H1 (cell line): ENCODE data around the gene MYG1. TPM values are rescaled to one million over a fixed set of nuclear protein-coding genes. Genes with fewer than 3 reads are reported as not detected.

Experiments used
- CTCF ChIA-PET: fragments of 300-600 bp; sonication (Branson Sonifier 250); formaldehyde crosslinking; loops from one replicate; lab custom pipeline; 2021; ENCODE audit not compliant: partially characterized antibody; lab: Charles Lee
- POLR2A ChIA-PET: fragments of 300-600 bp; sonication (Branson Sonifier 250); formaldehyde crosslinking; loops from one replicate; lab custom pipeline; 2021; ENCODE audit warnings: inconsistent platforms; ENCODE audit not compliant: partially characterized antibody; lab: Charles Lee
- DNase-seq, 2 experiments: peaks; one replicate each; pipeline versions ENCODE4 v3.0.0 to v3.0.0-alpha.2; 2010 to 2022; ENCODE audit warnings: low spot score in 2 of 2, low read depth in 1 of 2, mixed read lengths in 1 of 2
- FAIRE-seq: peaks from 2 replicates; lab custom pipeline; 2011; peaks lifted over from hg19 to GRCh38; lab: Jason Lieb, UNC
- H2AFZ ChIP-seq: 2 replicates; pipeline ENCODE4 v1.8.1; 2012; ENCODE audit warnings: low read length, inconsistent platforms
- H2AK5ac ChIP-seq: 2 replicates; pipeline ENCODE4 v1.6.1; 2013; ENCODE audit warnings: low read depth, low read length
- H2BK120ac ChIP-seq: replicated peaks from 2 replicates; pipeline ENCODE3; 2013; ENCODE audit warnings: low read depth, low read length, inconsistent platforms
- H2BK12ac ChIP-seq: 2 replicates; pipeline ENCODE4 v1.6.1; 2013; ENCODE audit warnings: low read depth, low read length
- H2BK15ac ChIP-seq: 2 replicates; pipeline ENCODE4 v1.6.1; 2013; ENCODE audit warnings: low read length
- H2BK20ac ChIP-seq: 2 replicates; pipeline ENCODE4 v1.6.1; 2013; ENCODE audit warnings: low read length
- H2BK5ac ChIP-seq: 2 replicates; pipeline ENCODE4 v1.6.1; 2013; ENCODE audit warnings: low read depth, low read length
- H3K14ac ChIP-seq: 2 replicates; pipeline ENCODE4 v1.6.1; 2013; ENCODE audit warnings: inconsistent platforms; ENCODE audit not compliant: insufficient read length
- H3K18ac ChIP-seq: 2 replicates; pipeline ENCODE4 v1.6.1; 2013; ENCODE audit warnings: low read length; ENCODE audit errors: extremely low read depth
- H3K23ac ChIP-seq: 2 replicates; pipeline ENCODE4 v1.6.1; 2013; ENCODE audit warnings: inconsistent platforms; ENCODE audit not compliant: insufficient read length
- H3K23me2 ChIP-seq: 2 replicates; pipeline ENCODE4 v1.6.1; 2013; ENCODE audit warnings: low read depth, low read length
- H3K27ac ChIP-seq: 2 replicates; pipeline ENCODE4 v1.6.1; 2011; ENCODE audit warnings: low read depth, low read length, inconsistent platforms
- H3K27me3 ChIP-seq, 4 experiments: replicated peaks in 1 of 4; 1 replicate in 1 of 4; 2 replicates in 3 of 4; pipeline versions ENCODE4 v1.6.1 to v1.8.1; 2011 to 2013; ENCODE audit warnings: low read length in 3 of 4, mild to moderate bottlenecking in 3 of 4, inconsistent platforms in 2 of 4, mixed read lengths in 2 of 4, moderate library complexity in 1 of 4; ENCODE audit not compliant: control insufficient read depth in 3 of 4, insufficient read depth in 3 of 4; ENCODE audit errors: extremely low read depth in 1 of 4
- H3K36me3 ChIP-seq, 4 experiments: 2 replicates each; pipeline versions ENCODE4 v1.6.1 to v1.8.1; 2011 to 2013; ENCODE audit warnings: mild to moderate bottlenecking in 4 of 4, low read length in 3 of 4, moderate library complexity in 2 of 4, control low read depth in 1 of 4, inconsistent platforms in 1 of 4; ENCODE audit not compliant: insufficient read depth in 4 of 4, control insufficient read depth in 2 of 4
- H3K4ac ChIP-seq: replicated peaks from 2 replicates; pipeline ENCODE3; 2013; ENCODE audit warnings: low read length, low read depth, mixed read lengths, inconsistent platforms; ENCODE audit not compliant: insufficient read length
- H3K4me1 ChIP-seq, 4 experiments: replicated peaks in 1 of 4; 1 replicate in 1 of 4; 2 replicates in 3 of 4; pipeline versions ENCODE4 v1.6.1 to v1.8.1; 2011 to 2013; ENCODE audit warnings: low read length in 3 of 4, inconsistent platforms in 2 of 4, mixed read lengths in 1 of 4; ENCODE audit not compliant: insufficient read depth in 4 of 4, control insufficient read depth in 3 of 4
- H3K4me2 ChIP-seq, 2 experiments: 2 replicates each; pipeline versions ENCODE4 v1.6.1 to v1.8.1; 2011 to 2013; ENCODE audit warnings: low read depth in 2 of 2, low read length in 2 of 2, control low read depth in 1 of 2, inconsistent platforms in 1 of 2, mild to moderate bottlenecking in 1 of 2; ENCODE audit not compliant: insufficient read depth in 1 of 2
- H3K4me3 ChIP-seq, 4 experiments: fragments of 200-600, 300-600 bp in 1 of 4; sonication (generic), shearing (Covaris generic), sonication (Bioruptor Twin) in 1 of 4; 2 replicates each; pipeline versions ENCODE4 v1.5.1 to v1.8.1; 2011 to 2016; ENCODE audit warnings: low read length in 4 of 4, low read depth in 3 of 4, control low read depth in 2 of 4, inconsistent platforms in 2 of 4, mild to moderate bottlenecking in 2 of 4, mixed read lengths in 1 of 4, moderate library complexity in 1 of 4; ENCODE audit not compliant: insufficient read depth in 2 of 4; ENCODE audit errors: extremely low read depth in 1 of 4
- H3K56ac ChIP-seq: replicated peaks from 2 replicates; pipeline ENCODE3; 2013; ENCODE audit warnings: low read depth, mild to moderate bottlenecking, mixed read lengths, low read length, inconsistent platforms; ENCODE audit not compliant: insufficient read length
- H3K79me1 ChIP-seq: 2 replicates; pipeline ENCODE4 v1.6.1; 2013; ENCODE audit warnings: low read depth, low read length, control low read depth
- H3K79me2 ChIP-seq, 2 experiments: 2 replicates each; pipeline versions ENCODE4 v1.6.1 to v1.8.1; 2012 to 2013; ENCODE audit warnings: low read length in 2 of 2, mild to moderate bottlenecking in 2 of 2, inconsistent platforms in 1 of 2; ENCODE audit not compliant: insufficient read depth in 2 of 2, control insufficient read depth in 1 of 2
- H3K9ac ChIP-seq, 4 experiments: replicated peaks in 1 of 4; 1 replicate in 1 of 4; 2 replicates in 3 of 4; pipeline versions ENCODE4 v1.6.1 to v1.8.1; 2011 to 2013; ENCODE audit warnings: low read depth in 3 of 4, low read length in 3 of 4, control low read depth in 2 of 4, mild to moderate bottlenecking in 2 of 4, moderate library complexity in 2 of 4, inconsistent platforms in 1 of 4; ENCODE audit errors: extremely low read depth in 1 of 4
- H3K9me3 ChIP-seq, 2 experiments: 2 replicates each; pipeline versions ENCODE4 v1.6.1 to v1.8.1; 2012 to 2013; ENCODE audit warnings: mild to moderate bottlenecking in 2 of 2, moderate library complexity in 2 of 2, control low read depth in 1 of 2, inconsistent platforms in 1 of 2, low read depth in 1 of 2, low read length in 1 of 2, mixed read lengths in 1 of 2; ENCODE audit not compliant: insufficient read depth in 2 of 2
- H4K20me1 ChIP-seq, 2 experiments: replicated peaks in 1 of 2; 2 replicates each; pipeline versions ENCODE3 to v1.8.1; 2011 to 2013; ENCODE audit warnings: inconsistent platforms in 2 of 2, low read length in 2 of 2, mild to moderate bottlenecking in 1 of 2; ENCODE audit not compliant: insufficient read depth in 2 of 2, control insufficient read depth in 1 of 2
- H4K5ac ChIP-seq: 2 replicates; pipeline ENCODE4 v1.6.1; 2013; ENCODE audit warnings: low read length, low read depth, mixed read lengths, inconsistent platforms; ENCODE audit not compliant: insufficient read length
- H4K8ac ChIP-seq: 2 replicates; pipeline ENCODE4 v1.8.0; 2013; ENCODE audit warnings: mild to moderate bottlenecking, moderate library complexity, low read length, inconsistent platforms; ENCODE audit not compliant: insufficient read depth; ENCODE audit errors: extremely low read depth
- H4K91ac ChIP-seq: replicated peaks from 2 replicates; pipeline ENCODE3; 2013; ENCODE audit warnings: low read length, mixed read lengths, inconsistent platforms; ENCODE audit not compliant: insufficient read length
- ATF2 ChIP-seq: IDR thresholded peaks from 2 replicates; pipeline ENCODE4 v1.6.1; 2012; ENCODE audit warnings: low read length, inconsistent platforms
- ATF3 ChIP-seq: IDR thresholded peaks from 2 replicates; pipeline ENCODE4 v1.6.1; 2011; ENCODE audit warnings: low read depth, mild to moderate bottlenecking, low read length; ENCODE audit not compliant: insufficient read depth
- CTCF ChIP-seq, 3 experiments: IDR thresholded peaks; 1 replicate in 2 of 3; 2 replicates in 1 of 3; pipeline versions ENCODE4 v1.5.1 to v1.6.1; 2011; ENCODE audit warnings: low read length in 3 of 3, mild to moderate bottlenecking in 3 of 3, inconsistent platforms in 2 of 3, low read depth in 1 of 3, moderate library complexity in 1 of 3; ENCODE audit not compliant: insufficient read depth in 1 of 3; ENCODE audit errors: control extremely low read depth in 1 of 3
- NANOG ChIP-seq: IDR thresholded peaks from 2 replicates; pipeline ENCODE4 v1.6.1; 2011; ENCODE audit warnings: low read length, low read depth, mild to moderate bottlenecking, inconsistent platforms; ENCODE audit not compliant: insufficient read depth, poor library complexity, severe bottlenecking
- SAP30 ChIP-seq: fragments of 300-600 bp; sonication (generic); IDR thresholded peaks from 2 replicates; pipeline ENCODE4 v1.7.1; 2012; ENCODE audit warnings: low read length, moderate library complexity, mild to moderate bottlenecking, inconsistent platforms; ENCODE audit not compliant: insufficient read depth, insufficient replicate concordance
- SIRT6 ChIP-seq: IDR thresholded peaks from one replicate; pipeline ENCODE4 v1.7.1; 2012; ENCODE audit warnings: low read length, inconsistent platforms
- SP1 ChIP-seq: IDR thresholded peaks from 2 replicates; pipeline ENCODE4 v1.6.1; 2011; ENCODE audit warnings: low read depth, low read length
- ZNF274 ChIP-seq: IDR thresholded peaks from 2 replicates; pipeline ENCODE4 v1.7.0; 2012; ENCODE audit warnings: low read length, borderline replicate concordance; ENCODE audit errors: extremely low read depth
- WGBS, 2 experiments: shearing (Covaris generic) in 1 of 2; methylation state at CpG; one replicate each; pipeline versions ENCODE4 v1.1.6 to v1.1.7; 2013 to 2015; ENCODE audit warnings: low lambda C conversion rate in 2 of 2, mixed read lengths in 2 of 2, inconsistent platforms in 1 of 2, low coverage in 1 of 2, missing lambda C conversion rate in 1 of 2; ENCODE audit not compliant: insufficient replicate concordance in 2 of 2, insufficient coverage in 1 of 2, insufficient read length in 1 of 2; ENCODE audit errors: extremely low coverage in 1 of 2, missing lambda C conversion rate in 1 of 2; 5-methylcytosine and 5-hydroxymethylcytosine counted together
- polyA plus RNA-seq, 7 experiments: library from polyadenylated mRNA; depleted of rRNA in 3 of 7; stranded (reverse) in 5 of 7; unstranded in 2 of 7; fragments of >200 nt in 5 of 7; fragments of 200-250 nt in 2 of 7; gene quantifications; 1 replicate in 5 of 7; 2 replicates in 1 of 7; 4 replicates in 1 of 7; pipeline versions ENCODE4 v1.2.1 to v1.2.3, GENCODE V29; 2011 to 2013; ENCODE audit warnings: missing spikeins in 2 of 7, mixed read lengths in 2 of 7
- total RNA-seq: library from RNA; stranded (reverse); fragmentation: NEBNext Ultra II Directional; extraction: Animal tissue kit (Norgen Biotek cat#: 25700); gene quantifications from 2 replicates; pipeline ENCODE4 v1.2.1, GENCODE V29; 2021

The MYG1 gene
- total and polyA plus RNA-seq, 2 of the 8 experiments (the other 6 are each of a cell fraction or from before 2014, with no cell fraction given) = 83.3 to 104 TPM

GRCh38 chr12:53288322-53288721 lies 11.2 kb upstream of the MYG1 start:
- Histone ChIP-seq H3K36me3 (peaks cover 26 to 59% (median 53%) of the 10 kb centered on the region in 4 experiments), H2BK5ac (no peak overlapping the region), H2AFZ (no peak overlapping the region), H2BK120ac (no peak overlapping the region), H4K20me1 (peaks cover 5% of the 10 kb centered on the region in 2 experiments), H2AK5ac (no peak overlapping the region), H3K23ac (no peak overlapping the region), H3K4ac (no peak overlapping the region), H3K56ac (no peak overlapping the region), H4K5ac (no peak overlapping the region), H3K27ac (no peak overlapping the region), H3K4me2 (no peak overlapping the region), H3K79me2 (no peaks in the 10 kb centered on the region), H3K9ac (no peak overlapping the region), H2BK20ac (no peak overlapping the region), H3K18ac (no peak overlapping the region), H3K14ac (no peak overlapping the region), H3K79me1 (no peaks in the 10 kb centered on the region), H3K4me3 (no peak overlapping the region), H3K4me1 (no peaks in the 10 kb centered on the region), H4K8ac (no peak overlapping the region), H3K23me2 (no peaks in the 10 kb centered on the region), H3K9me3 (no peaks in the 10 kb centered on the region), H3K27me3 (no peaks in the 10 kb centered on the region), H4K91ac (no peak overlapping the region), H2BK12ac (no peak overlapping the region), H2BK15ac (no peak overlapping the region)
- DNase-seq = no peak
- FAIRE-seq = no peak
- POLR2A ChIA-PET = interaction anchor here (0.6 to 2.4 kb wide), 6 partner anchors 10 to 187 kb away, joined by 3 to 10 read pairs (median 4); partner anchors contain the start of gene AAAS
- CTCF ChIA-PET = interaction anchor here (0.6 to 28.3 kb wide), 25 partner anchors 8 to 234 kb away, joined by 3 to 573 read pairs (median 6); partner anchors contain the start of genes ESPL1 and ITGB7
- 82% methylated on average over 6 of the region's 6 CpGs; no CpG with 5 or more reads in 1 of the 2 experiments for WGBS, 2 experiments
- no peak for TF ChIP-seq NANOG
- TF ChIP-seq SIRT6 = no peak
- no peak for TF ChIP-seq ATF3
- TF ChIP-seq ATF2 = no peak
- no peak for TF ChIP-seq SP1
- no peak for TF ChIP-seq ZNF274
- no peak for TF ChIP-seq CTCF (IDR thresholded peaks at IDR 0.05; ENCODE audit: control extremely low read depth in 1 of 3, insufficient read depth in 1 of 3, low read depth in 1 of 3, low read length in 3 of 3)
- TF ChIP-seq SAP30 = no peak
